ENCODE measurements around the gene PCDH8.

Gene PCDH8

DNA sequence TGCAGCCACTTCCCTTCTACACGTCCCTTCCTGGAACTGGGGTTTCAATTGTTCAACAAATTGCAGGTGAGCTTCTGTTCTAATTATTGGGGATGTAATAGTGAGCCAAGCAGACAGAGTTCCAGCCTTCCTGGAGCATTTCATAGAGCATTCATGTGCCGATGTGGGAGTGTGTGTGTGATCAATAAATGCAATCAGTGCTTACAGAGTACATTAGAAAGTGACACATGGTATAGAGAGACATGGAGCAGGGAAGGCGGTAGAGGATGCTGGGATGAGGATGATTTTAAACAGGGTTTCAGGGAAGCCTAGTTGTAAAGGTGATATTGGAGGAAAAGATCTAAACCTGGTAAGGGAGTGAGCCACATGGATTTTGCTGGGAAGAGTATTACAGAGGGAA lies 21.7 kb upstream of the PCDH8 start:
- CTCF ChIA-PET = no interaction called here
- DNase-seq (ENCODE audit: extremely low spot score) = no peak
- TF ChIP-seq NFRKB (IDR thresholded peaks at IDR 0.05) (no peak), FOXK2 (IDR thresholded peaks at IDR 0.05) (no peak), LEF1 (IDR thresholded peaks at IDR 0.05; ENCODE audit: borderline replicate concordance) (no peak), ELF4 (IDR thresholded peaks at IDR 0.05) (no peak), BHLHE40 (IDR thresholded peaks at IDR 0.05; ENCODE audit: borderline replicate concordance) (no peak), PKNOX1 (IDR thresholded peaks at IDR 0.05) (no peak), SUZ12 (IDR thresholded peaks at IDR 0.05) (no peak), SP1 (IDR thresholded peaks at IDR 0.05) (no peak), HDGF (IDR thresholded peaks at IDR 0.05; ENCODE audit: borderline replicate concordance) (no peak), ZNF384 (IDR thresholded peaks at IDR 0.05) (no peak), FOXM1 (IDR thresholded peaks at IDR 0.05; ENCODE audit: borderline replicate concordance) (no peak), ARNT (IDR thresholded peaks at IDR 0.05) (no peak)
- POLR2A ChIA-PET = no interaction called here

DNA sequence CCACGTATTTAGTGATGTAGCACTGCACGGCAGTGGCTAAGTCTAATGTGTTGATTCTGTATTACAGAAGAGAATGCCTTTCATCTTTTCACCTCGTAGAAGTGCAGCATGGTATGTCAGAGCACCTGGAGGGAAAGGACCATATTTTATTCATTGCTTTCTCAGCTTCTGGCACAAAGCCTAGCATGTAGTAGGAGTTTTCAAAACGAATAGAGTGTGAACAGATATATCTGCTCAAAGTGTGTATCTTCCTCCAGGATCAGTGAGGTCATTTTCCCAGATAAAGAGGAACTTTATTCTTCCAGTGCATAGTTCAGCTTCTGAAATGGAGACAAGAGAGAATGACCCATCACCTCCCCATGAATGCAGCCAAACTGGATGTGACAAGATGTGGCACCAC lies 21.2 kb upstream of the PCDH8 start:
- ChIA-PET CTCF (no interaction called here), POLR2A (no interaction called here)
- TF ChIP-seq HDGF (IDR thresholded peaks at IDR 0.05; ENCODE audit: borderline replicate concordance) = no peak
- no peak for TF ChIP-seq LEF1 (IDR thresholded peaks at IDR 0.05; ENCODE audit: borderline replicate concordance)
- TF ChIP-seq FOXM1 (IDR thresholded peaks at IDR 0.05; ENCODE audit: borderline replicate concordance) = no peak
- TF ChIP-seq PKNOX1 (IDR thresholded peaks at IDR 0.05) = no peak
- no peak for TF ChIP-seq SP1 (IDR thresholded peaks at IDR 0.05)
- TF ChIP-seq SUZ12 (IDR thresholded peaks at IDR 0.05) = no peak
- TF ChIP-seq TARDBP (IDR thresholded peaks at IDR 0.05) = no peak
- TF ChIP-seq ARNT (IDR thresholded peaks at IDR 0.05) = no peak
- TF ChIP-seq FOXK2 (IDR thresholded peaks at IDR 0.05) = no peak
- no peak for TF ChIP-seq L3MBTL2 (conservative IDR thresholded peaks at IDR 0.05)
- no peak for TF ChIP-seq NFRKB (IDR thresholded peaks at IDR 0.05)
- TF ChIP-seq ZNF384 (IDR thresholded peaks at IDR 0.05) = no peak
- no peak for TF ChIP-seq BHLHE40 (IDR thresholded peaks at IDR 0.05; ENCODE audit: borderline replicate concordance)
- no peak for DNase-seq (ENCODE audit: extremely low spot score)

DNA sequence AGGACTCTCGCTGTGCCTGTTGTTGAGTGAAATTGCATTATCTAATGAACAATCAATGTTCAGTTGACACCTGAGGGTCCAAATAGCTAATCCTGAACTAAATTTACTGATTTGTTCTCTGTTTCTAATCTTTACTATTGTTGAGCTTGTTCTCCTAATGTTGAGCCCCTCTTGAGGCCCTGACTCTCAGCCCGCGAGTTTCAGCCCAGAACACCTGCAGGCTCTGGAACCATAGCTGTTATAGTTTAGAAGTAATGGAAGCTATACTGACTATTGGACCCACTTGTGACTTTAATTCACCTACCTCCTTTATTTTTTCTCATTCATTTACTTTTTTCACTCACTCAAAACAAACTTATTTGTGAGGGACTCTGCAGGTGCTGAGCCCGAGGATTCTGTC lies 20.6 kb upstream of the PCDH8 start:
- no peak for DNase-seq (ENCODE audit: extremely low spot score)
- ChIA-PET POLR2A (no interaction called here), CTCF (no interaction called here)
- TF ChIP-seq HDGF (IDR thresholded peaks at IDR 0.05; ENCODE audit: borderline replicate concordance) (no peak), NFRKB (IDR thresholded peaks at IDR 0.05) (no peak), BHLHE40 (IDR thresholded peaks at IDR 0.05; ENCODE audit: borderline replicate concordance) (no peak), CTBP1 (IDR thresholded peaks at IDR 0.05; ENCODE audit: borderline replicate concordance) (no peak), L3MBTL2 (conservative IDR thresholded peaks at IDR 0.05) (no peak), ARNT (IDR thresholded peaks at IDR 0.05) (no peak), FOXM1 (IDR thresholded peaks at IDR 0.05; ENCODE audit: borderline replicate concordance) (no peak), PKNOX1 (IDR thresholded peaks at IDR 0.05) (no peak), FOXA1 (IDR thresholded peaks at IDR 0.05) (no peak), SP1 (IDR thresholded peaks at IDR 0.05) (no peak), TARDBP (IDR thresholded peaks at IDR 0.05) (no peak), ZNF384 (IDR thresholded peaks at IDR 0.05) (no peak), SUZ12 (IDR thresholded peaks at IDR 0.05) (no peak), LEF1 (IDR thresholded peaks at IDR 0.05; ENCODE audit: borderline replicate concordance) (no peak), ELF4 (IDR thresholded peaks at IDR 0.05) (no peak), FOXK2 (IDR thresholded peaks at IDR 0.05) (no peak)

GRCh38 chr13:52868190-52868589 lies 19.8 kb upstream of the PCDH8 start:
- no peak for DNase-seq (ENCODE audit: extremely low spot score)
- POLR2A ChIA-PET = no interaction called here
- CTCF ChIA-PET = no interaction called here
- TF ChIP-seq HDGF (IDR thresholded peaks at IDR 0.05; ENCODE audit: borderline replicate concordance) (no peak), NFRKB (IDR thresholded peaks at IDR 0.05) (no peak), ZNF384 (IDR thresholded peaks at IDR 0.05) (no peak), SP1 (IDR thresholded peaks at IDR 0.05) (no peak), FOXM1 (IDR thresholded peaks at IDR 0.05; ENCODE audit: borderline replicate concordance) (no peak), FOXA1 (IDR thresholded peaks at IDR 0.05) (no peak), ARNT (IDR thresholded peaks at IDR 0.05) (no peak)

DNA sequence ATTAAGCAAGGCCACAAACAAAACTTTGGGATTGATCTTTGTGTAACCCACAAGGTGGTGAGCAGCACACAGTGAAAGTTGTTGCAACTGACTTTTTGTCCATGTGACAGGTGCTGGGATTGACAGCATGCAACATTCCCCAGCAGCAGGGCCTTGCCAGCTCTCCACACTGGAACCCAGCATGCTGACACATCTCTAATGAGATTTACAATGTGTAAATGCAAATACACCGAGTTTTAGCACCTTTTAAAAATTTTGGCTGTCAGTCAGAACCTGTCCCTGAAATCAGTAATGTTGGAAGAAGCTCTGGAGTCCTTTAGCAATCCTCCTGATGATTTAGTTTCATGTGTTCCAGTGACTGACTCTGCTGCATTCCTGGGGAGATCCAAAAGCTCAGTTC lies 16.5 kb upstream of the PCDH8 start:
- DNase-seq (ENCODE audit: extremely low spot score) = no peak
- ChIA-PET POLR2A (no interaction called here), CTCF (interaction anchor here (1.1 kb wide), 1 partner anchor 103 kb away, joined by 4 read pairs; no protein-coding TSS in a partner anchor)
- TF ChIP-seq HDGF (IDR thresholded peaks at IDR 0.05; ENCODE audit: borderline replicate concordance) = no peak
- no peak for TF ChIP-seq FOXK2 (IDR thresholded peaks at IDR 0.05)
- no peak for TF ChIP-seq NFRKB (IDR thresholded peaks at IDR 0.05)
- TF ChIP-seq LEF1 (IDR thresholded peaks at IDR 0.05; ENCODE audit: borderline replicate concordance) = no peak
- no peak for TF ChIP-seq ARNT (IDR thresholded peaks at IDR 0.05)
- TF ChIP-seq BHLHE40 (IDR thresholded peaks at IDR 0.05; ENCODE audit: borderline replicate concordance) = no peak
- no peak for TF ChIP-seq FOXA1 (IDR thresholded peaks at IDR 0.05)
- TF ChIP-seq SUZ12 (IDR thresholded peaks at IDR 0.05) = no peak
- no peak for TF ChIP-seq TARDBP (IDR thresholded peaks at IDR 0.05)
- no peak for TF ChIP-seq L3MBTL2 (conservative IDR thresholded peaks at IDR 0.05)
- TF ChIP-seq ZNF384 (IDR thresholded peaks at IDR 0.05) = no peak
- TF ChIP-seq PKNOX1 (IDR thresholded peaks at IDR 0.05) = no peak
- no peak for TF ChIP-seq SP1 (IDR thresholded peaks at IDR 0.05)
- TF ChIP-seq CTBP1 (IDR thresholded peaks at IDR 0.05; ENCODE audit: borderline replicate concordance) = no peak
- no peak for TF ChIP-seq FOXM1 (IDR thresholded peaks at IDR 0.05; ENCODE audit: borderline replicate concordance)
- no peak for TF ChIP-seq ELF4 (IDR thresholded peaks at IDR 0.05)

All from HEK293T (cell line).